CMK (cell line): Measurements from ENCODE around the gene FAM8A1.

Experiments
- DNase-seq: peaks from one replicate; pipeline ENCODE4 v3.0.0-alpha.2; 2010; ENCODE audit warnings: low read depth

The FAM8A1 gene

DNA sequence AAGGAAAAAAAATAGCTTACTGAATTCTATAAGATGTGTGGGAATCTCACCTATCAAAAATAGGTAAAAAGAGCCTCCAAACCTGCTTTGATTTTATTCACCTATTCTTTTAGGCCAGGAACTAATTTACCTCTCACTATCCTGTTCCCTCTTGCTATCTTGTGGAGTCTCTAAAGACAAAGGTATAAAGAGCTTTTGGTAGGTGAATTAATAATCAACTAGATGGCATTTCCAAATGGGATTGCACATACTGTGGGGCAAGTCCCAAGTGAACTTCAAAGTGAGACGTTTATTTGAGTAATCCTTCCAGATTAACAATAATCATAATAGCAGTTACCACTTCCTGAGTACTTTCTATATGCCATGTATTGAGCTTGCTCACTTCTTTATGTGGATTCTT, 2.8 kb downstream of the FAM8A1 start:
- no peak for DNase-seq

DNA sequence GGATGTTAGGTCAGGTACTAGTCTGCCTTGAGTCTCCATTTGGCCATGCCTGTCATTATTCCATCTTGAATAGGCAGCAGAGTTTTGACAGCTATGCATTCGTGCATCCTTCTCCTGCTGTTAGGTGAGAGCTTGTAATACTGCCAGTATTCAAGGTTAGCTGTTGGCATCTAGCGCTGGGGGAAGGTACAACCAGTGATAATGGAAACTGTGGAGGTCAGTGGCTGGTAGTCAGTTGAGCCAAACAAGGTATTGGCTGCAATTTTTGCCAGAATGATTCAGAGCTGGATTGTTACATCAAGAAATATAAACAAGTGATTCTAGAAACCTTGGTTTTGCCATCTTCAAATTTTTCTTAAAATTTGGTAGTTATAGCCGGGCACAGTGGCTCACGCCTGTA, 6.5 kb downstream of the FAM8A1 start:
- no peak for DNase-seq

DNA sequence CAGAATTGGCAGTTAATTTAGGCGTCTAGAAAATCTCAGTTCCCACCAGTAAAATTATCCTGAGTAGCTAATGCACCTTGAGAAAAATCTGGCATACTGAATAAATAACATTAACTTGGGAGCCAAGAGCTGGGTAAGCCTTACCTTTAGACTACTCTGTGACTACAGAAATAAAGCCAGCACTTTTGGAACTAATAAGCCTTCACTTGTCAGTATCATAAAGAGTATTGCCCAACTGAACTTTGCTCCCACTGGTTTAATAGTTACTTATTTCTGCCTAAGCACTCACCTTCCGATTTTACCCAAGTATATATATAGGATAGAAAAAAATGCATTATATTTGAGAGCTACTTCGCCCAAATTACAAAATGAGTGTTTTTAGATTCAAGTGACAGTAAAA, 10.7 kb downstream of the FAM8A1 start:
- DNase-seq, result no peak

DNA sequence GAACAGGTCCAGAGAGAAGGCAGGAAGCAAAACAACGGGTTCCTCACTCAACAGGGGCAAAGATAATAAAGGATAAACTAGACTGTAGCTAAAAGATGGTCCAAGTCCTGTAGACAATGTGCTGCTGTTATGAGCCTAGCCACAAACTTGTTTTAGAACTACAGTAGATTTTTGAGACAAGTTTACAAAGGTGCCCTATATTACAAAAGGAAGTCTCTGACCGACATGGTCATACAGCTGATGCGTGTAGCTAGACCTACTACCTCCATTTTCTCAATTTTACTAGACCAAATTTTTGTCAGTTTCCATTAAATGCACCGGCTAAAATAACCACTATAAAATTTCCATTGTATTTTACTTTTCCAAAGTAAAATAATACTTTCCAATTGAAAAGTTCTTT, 11.9 kb downstream of the FAM8A1 start:
- no peak for DNase-seq

DNA sequence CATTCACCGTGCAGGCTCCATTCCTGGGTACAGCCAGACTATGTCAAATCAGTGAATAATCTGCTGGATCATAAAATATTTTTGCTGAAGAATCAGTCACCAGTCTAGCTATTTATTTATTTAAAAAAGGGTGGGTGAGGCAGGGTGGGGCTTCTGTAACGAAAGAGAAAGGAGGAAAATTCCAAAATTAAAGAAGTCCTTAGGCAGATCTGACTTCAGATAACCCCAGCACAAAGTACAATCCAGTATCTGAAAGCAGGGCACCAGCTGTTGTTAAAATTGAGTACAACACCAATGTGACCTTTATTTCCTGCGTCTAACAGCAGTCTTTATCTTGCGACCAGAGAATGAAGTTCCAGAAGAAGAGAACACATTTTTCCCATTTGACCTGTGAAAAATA, 15.7 kb downstream of the FAM8A1 start:
- DNase-seq, result no peak

DNA sequence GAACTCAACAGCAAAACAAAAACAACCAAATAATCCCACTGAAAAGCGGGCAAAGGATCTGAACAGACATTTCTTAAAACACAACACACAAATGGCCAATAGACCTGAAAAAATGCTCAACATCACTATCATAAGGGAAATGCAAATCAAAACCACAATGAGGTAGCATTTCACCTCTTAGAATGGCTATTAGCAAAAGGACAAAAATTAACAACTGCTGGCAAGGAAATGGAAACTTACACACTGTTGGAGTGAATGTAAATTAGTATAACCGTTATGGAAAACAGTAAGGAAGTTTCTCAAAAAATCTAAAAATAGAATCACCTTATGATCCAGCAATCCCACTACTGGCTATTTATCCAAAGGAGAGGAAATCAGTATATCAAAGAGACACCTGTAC, 20.9 kb downstream of the FAM8A1 start:
- no peak for DNase-seq

DNA sequence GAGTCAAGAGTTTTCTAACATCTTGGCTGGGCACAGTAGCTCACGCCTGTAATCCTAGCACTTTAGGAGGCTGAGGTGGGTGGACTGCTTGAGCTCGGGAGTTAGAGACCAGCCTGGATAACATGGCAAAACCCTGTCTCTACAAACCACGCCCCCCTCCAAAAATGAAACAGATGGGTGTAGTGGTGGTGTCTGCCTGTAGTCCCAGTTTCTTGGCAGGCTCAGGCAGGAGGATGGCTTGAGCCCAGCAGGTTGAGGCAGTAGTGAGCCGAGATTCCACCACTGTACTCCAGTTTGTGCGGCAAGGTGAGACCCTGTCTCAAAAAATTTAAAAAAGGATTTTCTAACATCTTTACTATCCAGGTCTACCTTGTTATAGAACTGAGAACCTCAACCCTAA, 22.0 kb downstream of the FAM8A1 start:
- DNase-seq, result no peak

DNA sequence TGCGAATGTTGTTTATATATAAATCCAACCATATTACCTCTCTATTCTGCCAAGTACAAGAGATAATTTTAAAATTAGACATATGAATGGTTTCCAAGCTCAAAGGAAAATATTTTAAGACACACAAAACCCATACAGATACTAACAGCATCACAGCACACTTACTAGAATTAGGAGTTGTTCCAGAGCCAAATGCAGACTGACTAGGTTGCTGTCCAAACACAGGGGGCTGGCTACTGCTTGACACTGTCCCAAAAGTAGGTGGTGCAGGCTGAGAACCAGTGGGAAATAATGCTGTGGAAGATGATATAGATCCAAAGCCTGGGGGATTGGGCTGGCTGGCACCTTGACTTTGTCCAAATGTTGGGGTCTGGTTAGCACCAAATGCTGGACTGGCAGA, 24.3 kb downstream of the FAM8A1 start:
- DNase-seq, result no peak

DNA sequence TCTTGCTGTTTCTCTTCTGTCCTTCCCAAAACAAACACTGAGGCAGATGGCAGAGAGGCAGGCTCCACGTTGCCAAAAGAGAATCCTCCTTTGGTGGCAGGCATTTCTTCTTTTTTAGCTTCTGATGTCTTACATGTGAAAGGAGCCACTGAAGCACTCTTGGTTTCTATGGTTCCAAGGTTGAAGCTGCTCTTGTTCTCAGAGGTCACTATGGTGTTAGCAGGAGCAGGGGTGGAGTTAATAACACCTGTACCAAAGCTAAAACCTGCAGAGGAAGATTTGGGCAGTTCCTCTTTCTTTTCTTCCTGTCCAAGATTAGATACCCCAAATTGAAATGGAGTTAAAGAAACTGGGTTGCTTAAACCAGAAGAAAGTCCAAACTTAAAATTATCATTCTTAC, 28.8 kb downstream of the FAM8A1 start:
- DNase-seq, result no peak

DNA sequence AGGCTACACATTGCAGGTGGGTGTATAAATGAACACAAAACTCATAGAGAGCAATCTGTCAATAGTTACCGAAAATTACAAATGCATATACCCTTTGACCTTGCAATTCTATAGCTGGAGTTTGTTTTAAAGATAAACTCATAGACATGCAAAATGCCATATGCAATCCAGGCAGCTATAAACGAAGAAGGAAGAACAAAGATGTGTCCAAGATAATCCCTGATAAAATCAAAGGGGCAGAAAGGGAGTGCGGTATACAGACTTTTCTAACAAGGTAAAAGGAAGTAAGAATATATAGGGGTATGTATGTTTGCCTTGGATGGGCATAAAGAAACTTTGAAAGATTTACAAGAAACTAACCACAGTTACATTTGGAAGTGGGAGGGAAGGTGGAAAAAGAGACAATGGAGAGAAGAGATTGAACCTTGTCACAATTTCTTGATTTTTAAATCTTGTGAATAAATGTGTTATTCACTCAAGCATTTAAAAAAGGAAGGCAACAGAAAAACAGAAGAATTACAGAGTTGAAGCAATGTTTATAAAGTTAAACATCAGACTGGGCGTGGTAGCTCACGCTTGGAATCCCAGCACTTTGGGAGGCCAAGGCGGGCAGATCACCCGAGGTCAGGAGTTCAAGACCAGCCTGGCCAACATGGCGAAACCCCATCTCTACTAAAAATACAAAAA, 29.9 kb downstream of the FAM8A1 start:
- DNase-seq, result no peak

DNA sequence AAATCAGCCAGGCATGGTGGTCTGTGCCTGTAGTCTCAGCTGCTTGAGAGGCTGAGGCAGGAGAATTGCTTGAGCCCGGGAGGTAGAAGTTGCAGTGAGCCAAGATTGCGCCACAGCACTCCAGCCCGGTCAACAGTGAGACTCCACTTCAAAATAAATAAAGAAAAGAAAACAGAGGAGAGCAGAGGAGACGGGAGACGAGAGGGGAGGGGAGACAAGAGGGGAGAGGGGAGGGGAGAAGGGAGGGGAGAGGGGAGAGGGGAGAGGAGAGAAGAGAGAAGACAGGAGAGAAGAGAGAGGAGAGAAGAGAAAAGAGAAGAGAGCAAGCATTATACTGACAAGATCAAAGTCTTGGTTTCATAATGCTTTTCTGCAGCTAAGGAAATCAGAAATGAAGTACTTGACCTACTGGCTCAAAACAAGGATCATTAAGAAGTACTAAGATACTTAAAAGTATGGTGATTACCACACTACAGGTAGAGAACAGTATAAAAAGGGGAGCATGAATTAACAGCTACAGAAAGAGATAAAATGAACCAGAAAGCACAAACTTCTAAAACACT, 30.5 kb downstream of the FAM8A1 start:
- no peak for DNase-seq

DNA sequence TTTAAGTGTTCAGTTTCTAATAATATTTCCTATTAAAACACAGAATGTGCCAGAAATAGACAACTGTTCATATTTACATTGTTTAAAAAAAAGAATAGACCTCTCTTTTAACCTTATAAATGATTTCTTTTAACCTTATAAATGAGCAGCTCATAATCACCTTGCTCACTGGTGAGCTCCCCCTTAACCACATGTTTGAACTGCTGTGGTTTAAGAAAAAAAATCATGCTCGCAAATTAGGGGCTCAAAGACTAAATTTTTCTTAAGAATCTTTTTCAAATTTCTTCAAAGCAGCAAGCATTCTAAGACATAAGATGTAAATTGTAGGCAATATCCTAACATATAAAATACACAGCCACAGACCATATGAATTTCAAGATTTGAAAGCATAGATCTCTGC, 32.8 kb downstream of the FAM8A1 start:
- no peak for DNase-seq

DNA sequence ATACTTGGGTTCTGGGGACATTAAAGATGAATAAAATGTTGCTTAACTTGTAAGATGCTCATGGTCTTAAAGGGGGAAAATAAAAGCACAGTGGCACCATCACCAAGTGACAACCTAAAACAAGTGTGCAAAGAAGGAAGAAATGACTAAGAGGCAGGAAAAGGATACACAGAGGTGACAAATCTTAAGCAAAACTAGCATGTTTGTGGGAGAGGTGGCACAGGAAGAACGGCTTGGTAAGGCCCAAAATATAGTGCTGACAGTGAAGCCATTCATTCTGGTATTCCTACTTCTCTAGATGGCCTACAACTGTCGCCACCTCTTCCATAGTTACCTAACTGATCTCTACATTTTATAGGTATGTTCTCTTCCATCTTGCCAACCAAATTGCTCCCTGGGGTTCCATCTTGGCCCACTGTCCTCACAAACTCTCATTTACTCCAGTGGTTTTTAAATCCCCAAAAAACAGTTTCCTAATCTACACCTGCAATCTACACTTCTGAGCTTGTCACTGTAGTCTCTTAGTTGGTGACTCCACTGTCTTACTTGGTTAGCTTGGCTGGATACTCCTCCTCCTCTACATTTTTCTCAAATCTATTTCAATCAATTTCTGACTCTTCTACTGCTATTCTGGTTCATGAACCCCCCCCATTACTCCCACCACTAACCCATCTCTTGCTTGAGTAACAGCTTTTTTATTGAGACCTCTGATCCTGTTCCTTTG, 33.5 kb downstream of the FAM8A1 start:
- DNase-seq, result no peak

DNA sequence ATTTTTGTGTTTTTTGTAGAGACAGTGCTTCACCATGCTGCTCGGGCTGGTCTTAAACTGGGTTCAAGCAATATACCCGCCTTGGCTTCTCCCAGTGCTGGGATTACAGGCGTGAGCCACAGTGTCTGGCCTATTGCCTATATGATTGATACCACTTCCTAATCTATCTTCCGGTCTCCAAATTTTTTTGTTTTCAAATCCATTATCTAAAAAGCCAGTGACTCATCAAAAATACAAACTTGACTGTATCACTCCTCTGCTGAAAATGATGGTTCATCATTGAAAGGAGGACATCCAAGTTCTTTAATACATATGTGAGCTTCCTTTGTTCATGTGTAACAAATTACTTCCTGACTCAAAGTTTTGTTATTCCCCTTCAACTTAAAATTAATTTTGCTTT, 35.5 kb downstream of the FAM8A1 start:
- DNase-seq, result no peak

DNA sequence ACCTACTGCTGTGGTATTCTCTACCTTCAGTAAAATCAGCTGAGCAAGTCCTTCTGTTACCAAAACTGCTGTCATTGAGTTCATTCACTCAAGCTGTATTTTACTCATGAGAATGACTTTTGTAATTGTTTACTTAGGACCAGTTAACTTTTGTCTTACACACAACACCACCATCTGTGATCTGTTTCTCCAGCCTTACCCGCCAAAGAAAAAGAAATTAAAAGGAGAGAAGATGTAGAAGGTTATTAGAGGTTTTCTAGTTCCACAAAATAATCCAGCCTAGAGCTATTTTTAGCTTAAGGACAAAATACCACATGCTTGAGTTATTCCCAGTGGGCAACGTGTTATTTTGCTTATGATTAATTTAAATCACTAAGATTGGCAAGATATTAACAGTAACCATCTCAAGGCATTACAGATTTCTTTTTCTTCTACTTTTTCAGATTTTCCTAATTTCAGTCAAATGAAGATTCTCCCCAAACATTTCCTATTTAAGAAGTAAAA, 38.2 kb downstream of the FAM8A1 start:
- DNase-seq, result no peak

DNA sequence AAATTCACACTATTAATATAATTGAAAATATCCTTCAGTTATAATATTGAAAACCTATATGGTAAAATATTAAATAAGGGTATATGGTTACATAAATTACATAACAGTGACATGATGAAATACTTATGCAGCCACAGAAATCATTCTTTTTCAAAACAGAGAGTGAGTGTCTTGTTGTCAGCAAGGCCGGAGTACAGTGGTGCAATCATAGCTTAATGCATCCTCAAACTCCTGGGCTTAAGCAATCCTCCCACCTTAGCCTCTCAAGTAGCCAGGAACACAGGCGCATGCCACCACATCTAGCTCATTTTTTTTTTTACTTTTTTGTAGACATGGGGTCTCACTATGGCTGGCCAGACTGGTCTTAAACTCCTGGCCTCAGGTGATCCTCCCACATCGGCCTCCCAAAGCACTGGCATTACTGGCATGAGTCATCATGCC, 40.4 kb downstream of the FAM8A1 start:
- DNase-seq, result no peak

DNA sequence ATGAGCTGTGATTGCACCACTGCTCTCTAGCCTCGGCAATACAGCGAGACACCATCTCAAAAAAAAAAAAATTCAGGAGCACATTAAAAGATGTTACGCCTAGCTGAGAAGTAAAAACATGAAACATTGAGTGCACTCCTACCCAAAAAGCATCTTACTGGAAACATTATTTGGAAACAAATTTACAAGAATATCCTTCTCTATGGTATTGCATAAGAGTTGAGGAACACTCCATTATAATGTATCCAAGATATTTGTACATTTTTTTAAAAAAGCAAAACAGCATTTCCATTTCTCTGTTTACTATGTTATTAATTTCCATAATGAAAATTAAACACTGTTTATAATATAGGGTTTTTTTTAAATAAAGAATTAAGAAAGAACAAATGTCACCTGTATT, 48.6 kb downstream of the FAM8A1 start:
- DNase-seq, result no peak

DNA sequence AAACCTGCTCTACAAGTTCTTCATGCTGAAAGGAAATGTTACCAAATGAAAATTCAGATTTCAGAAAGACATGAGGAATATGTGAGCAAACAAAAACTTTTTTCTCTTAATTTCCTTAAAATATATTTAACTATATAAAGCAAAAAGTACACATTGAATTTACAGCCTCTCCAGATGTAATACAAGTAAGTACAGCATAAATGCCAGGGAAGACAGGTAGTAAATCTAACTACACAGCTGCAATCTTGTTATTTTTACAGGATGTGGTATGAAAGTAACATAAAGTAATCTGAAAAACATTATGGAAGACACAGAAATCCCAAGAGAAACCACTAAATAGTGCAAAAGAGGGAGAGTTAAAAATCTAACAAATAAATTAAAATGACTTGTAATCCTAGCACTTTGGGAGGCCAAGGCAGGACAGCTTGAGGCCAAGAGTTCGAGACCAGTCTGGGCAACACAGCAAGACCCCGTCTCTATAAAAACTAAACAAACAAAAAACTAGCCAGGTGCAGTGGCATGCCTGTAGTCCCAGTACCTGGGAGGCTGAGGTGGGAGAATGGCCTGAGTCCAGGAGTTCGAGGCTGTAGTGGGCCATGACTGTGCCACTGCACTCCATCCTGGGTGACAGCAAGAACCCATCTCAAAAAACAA, 50.7 kb downstream of the FAM8A1 start:
- no peak for DNase-seq

DNA sequence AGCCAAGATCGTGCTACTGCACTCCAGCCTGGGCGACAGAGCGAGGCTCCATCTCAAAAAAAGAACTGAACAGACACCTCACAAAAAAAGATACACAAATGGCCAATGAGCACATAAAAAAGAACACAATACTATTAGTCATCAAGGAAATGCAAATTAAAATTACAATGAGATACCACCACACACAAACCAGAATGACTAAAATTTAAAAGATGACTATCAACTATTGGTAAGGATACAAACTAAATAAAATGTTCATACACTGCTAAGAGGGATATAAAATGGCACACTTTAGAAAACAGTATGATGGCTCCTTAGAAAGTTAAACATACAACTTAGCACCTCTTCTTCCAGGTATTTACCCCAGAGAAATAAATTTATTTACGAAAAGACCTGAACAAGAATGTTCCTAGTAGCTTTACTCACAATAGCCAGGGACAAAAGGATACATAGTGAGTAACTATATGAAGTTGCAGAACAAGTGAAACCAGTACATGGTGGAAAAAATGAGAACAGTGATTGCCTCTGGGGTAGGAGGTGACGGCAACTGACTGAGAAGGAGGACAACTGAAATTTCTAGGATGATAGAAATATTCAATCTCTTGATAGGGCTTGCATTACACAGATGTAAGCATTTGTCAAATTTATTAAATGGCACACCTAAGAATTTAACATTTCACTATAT, 53.2 kb downstream of the FAM8A1 start:
- no peak for DNase-seq

DNA sequence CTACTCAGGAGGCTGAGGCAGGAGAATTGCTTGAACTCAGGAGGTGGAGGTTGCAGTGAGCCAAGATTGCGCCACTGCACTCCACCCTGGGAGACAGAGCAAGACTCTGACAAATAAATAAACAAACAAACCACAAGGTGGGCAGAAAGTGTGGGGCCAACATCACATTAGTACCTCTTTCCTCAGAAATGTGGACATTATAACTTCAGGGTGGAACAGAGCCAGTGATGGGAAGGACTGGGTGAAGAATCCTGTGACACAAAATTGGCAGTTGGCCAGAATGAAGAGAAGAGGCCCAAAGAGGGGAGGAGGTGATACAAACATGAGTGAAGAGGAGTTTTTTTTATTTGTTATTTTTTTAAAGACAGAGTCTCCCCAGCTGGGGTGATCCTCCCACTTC, 56.0 kb downstream of the FAM8A1 start:
- no peak for DNase-seq

DNA sequence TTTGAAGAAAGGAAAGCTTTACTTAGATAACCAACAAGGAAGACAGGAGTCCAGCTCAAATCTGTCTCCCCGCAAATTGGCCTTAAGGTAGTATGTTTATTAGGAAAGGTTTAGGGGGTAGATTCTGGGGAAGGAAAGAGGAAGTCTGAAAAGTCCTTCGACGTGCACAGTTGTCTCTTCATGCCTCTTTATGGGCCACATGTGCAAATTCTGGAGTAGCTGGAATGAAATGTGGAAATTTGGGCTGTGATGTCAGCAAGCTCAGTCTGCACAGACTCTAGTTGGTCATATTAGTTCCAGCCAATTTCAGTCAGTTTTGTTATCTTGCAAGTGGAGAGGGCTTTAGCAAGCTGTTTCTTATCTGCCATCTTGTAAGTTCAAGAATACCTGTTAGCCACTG, 56.5 kb downstream of the FAM8A1 start:
- DNase-seq, result no peak
